Neural cell (in vitro differentiated cells): Measurements from ENCODE around the gene COBL. TPM values are rescaled to one million over a fixed set of nuclear protein-coding genes. Genes with fewer than 3 reads are reported as not detected.

Experiments
- H2AFZ ChIP-seq: fragments of 200-600, 300-800 bp; sonication (generic), shearing (Covaris generic); 2 replicates; pipeline ENCODE4 v1.6.0; 2014; ENCODE audit warnings: low read depth, mild to moderate bottlenecking, antibody characterized with exemption, low read length, moderate library complexity
- H3F3A ChIP-seq: fragments of 200-600 bp; shearing (Covaris generic); 2 replicates; pipeline ENCODE4 v1.6.1; 2016; ENCODE audit warnings: mild to moderate bottlenecking, moderate library complexity, mixed read lengths, antibody characterized with exemption, low read length; ENCODE audit not compliant: insufficient read depth, poor library complexity, severe bottlenecking
- H3K27ac ChIP-seq: fragments of 200-600, 300-800 bp; sonication (generic), shearing (Covaris generic); 2 replicates; pipeline ENCODE4 v1.5.1; 2014; ENCODE audit warnings: mild to moderate bottlenecking, low read length, moderate library complexity
- H3K27me3 ChIP-seq: fragments of 300-800, 200-600 bp; sonication (generic), shearing (Covaris generic); 2 replicates; pipeline ENCODE4 v1.6.0; 2014; ENCODE audit warnings: mild to moderate bottlenecking, low read depth, low read length, moderate library complexity; ENCODE audit not compliant: insufficient read depth
- H3K36me3 ChIP-seq: fragments of 300-800, 200-600 bp; sonication (generic), shearing (Covaris generic); 2 replicates; pipeline ENCODE4 v1.5.1; 2014; ENCODE audit warnings: mild to moderate bottlenecking, antibody characterized with exemption, low read length, moderate library complexity; ENCODE audit not compliant: insufficient read depth
- H3K4me2 ChIP-seq: fragments of 300-800, 200-600 bp; sonication (generic), shearing (Covaris generic); 2 replicates; pipeline ENCODE4 v1.6.0; 2014; ENCODE audit warnings: mild to moderate bottlenecking, low read length
- H3K4me3 ChIP-seq: fragments of 300-800, 200-600 bp; sonication (generic), shearing (Covaris generic); 2 replicates; pipeline ENCODE4 v1.5.1; 2014; ENCODE audit warnings: mild to moderate bottlenecking, low read length, moderate library complexity
- H3K79me2 ChIP-seq: fragments of 200-600 bp; shearing (Covaris generic); replicated peaks from 2 replicates; pipeline ENCODE4 v1.6.0; 2014; ENCODE audit warnings: mild to moderate bottlenecking, low read length, moderate library complexity; ENCODE audit not compliant: insufficient read depth
- H3K9ac ChIP-seq: fragments of 300-800, 200-600 bp; sonication (generic), shearing (Covaris generic); 2 replicates; pipeline ENCODE4 v1.6.1; 2016; ENCODE audit warnings: mild to moderate bottlenecking, low read length, mixed read lengths
- H3K9me2 ChIP-seq: fragments of 200-600 bp; shearing (Covaris generic); 2 replicates; pipeline ENCODE4 v1.6.1; 2016; ENCODE audit warnings: mild to moderate bottlenecking, low read length, mixed read lengths; ENCODE audit not compliant: insufficient read depth
- H3K9me3 ChIP-seq: fragments of 200-600, 300-800 bp; sonication (generic), shearing (Covaris generic); 2 replicates; pipeline ENCODE4 v1.6.1; 2016; ENCODE audit warnings: mild to moderate bottlenecking, mixed run types, low read length, moderate library complexity, mixed read lengths
- H4K20me1 ChIP-seq: fragments of 200-600 bp; shearing (Covaris generic); 2 replicates; pipeline ENCODE4 v1.6.1; 2016; ENCODE audit warnings: mild to moderate bottlenecking, mixed run types; ENCODE audit not compliant: insufficient read depth
- EP300 ChIP-seq: fragments of 450-650 bp; conservative IDR thresholded peaks from 2 replicates; pipeline ENCODE4 v1.6.1; 2014; ENCODE audit warnings: antibody characterized with exemption, mild to moderate bottlenecking, moderate library complexity; ENCODE audit not compliant: poor library complexity, severe bottlenecking
- EZH2 ChIP-seq: fragments of 200-600, 300-800 bp; shearing (Covaris generic), sonication (generic); IDR thresholded peaks from 2 replicates; pipeline ENCODE4 v1.6.1; 2014; ENCODE audit warnings: antibody characterized with exemption, low read length, borderline replicate concordance, mild to moderate bottlenecking; ENCODE audit not compliant: insufficient read depth, poor library complexity, severe bottlenecking
- MXI1 ChIP-seq: fragments of 450-650 bp; conservative IDR thresholded peaks from 2 replicates; pipeline ENCODE4 v1.6.1; 2014; ENCODE audit warnings: antibody characterized with exemption, mild to moderate bottlenecking; ENCODE audit not compliant: poor library complexity, severe bottlenecking
- POLR2AphosphoS5 ChIP-seq: IDR thresholded peaks from 2 replicates; pipeline ENCODE4 v1.6.1; 2012
- RAD21 ChIP-seq: fragments of 450-650 bp; conservative IDR thresholded peaks from 2 replicates; pipeline ENCODE4 v1.6.1; 2014; ENCODE audit warnings: antibody characterized with exemption, mild to moderate bottlenecking, moderate library complexity
- SMC3 ChIP-seq: fragments of 450-650 bp; conservative IDR thresholded peaks from 2 replicates; pipeline ENCODE4 v1.6.1; 2014; ENCODE audit warnings: antibody characterized with exemption, mild to moderate bottlenecking, moderate library complexity; ENCODE audit not compliant: poor library complexity
- TAF1 ChIP-seq: IDR thresholded peaks from 2 replicates; pipeline ENCODE4 v1.6.1; 2012; ENCODE audit warnings: low read depth
- polyA plus RNA-seq: library from polyadenylated mRNA; depleted of rRNA; stranded (reverse); fragments of >200 nt; gene quantifications from 2 replicates; pipeline ENCODE4 v1.2.3, GENCODE V29; 2014
- TF ChIP-seq, protein P1 (sequence below): fragments of 450-650 bp; IDR thresholded peaks from 2 replicates; pipeline ENCODE4 v1.5.1; 2014; ENCODE audit warnings: antibody characterized with exemption, mild to moderate bottlenecking, moderate library complexity; ENCODE audit not compliant: poor library complexity, severe bottlenecking
- TF ChIP-seq, protein P2 (sequence below): IDR thresholded peaks from 2 replicates; pipeline ENCODE4 v1.6.1; 2012; ENCODE audit warnings: borderline replicate concordance

The COBL gene
- polyA plus RNA-seq, 1 donor from 2014 or later: 0.12 TPM

DNA sequence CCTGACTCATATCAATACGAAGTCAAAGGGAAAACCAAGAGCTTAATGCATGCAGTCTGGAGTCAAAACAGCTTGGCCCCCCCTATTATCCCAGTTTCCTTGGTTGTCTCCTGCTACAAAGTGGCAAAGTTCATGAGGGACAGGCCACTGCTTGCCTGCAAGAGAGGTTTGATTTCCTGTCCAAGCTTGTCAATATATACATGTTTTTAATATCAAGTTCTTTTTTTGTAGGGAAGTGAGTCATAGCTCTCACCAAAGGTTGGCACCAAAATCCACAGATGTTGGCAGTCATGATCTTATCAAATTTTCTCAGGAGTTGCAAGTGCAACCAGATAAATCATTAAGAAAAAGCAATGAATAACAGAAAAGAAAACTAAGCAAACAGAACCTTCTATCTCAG, 176.8 kb downstream of the COBL start:
- Histone ChIP-seq H3K9me2 (no peaks in the 10 kb centered on the region), H3K27me3 (no peaks in the 10 kb centered on the region), H3K79me2 (no peaks in the 10 kb centered on the region), H4K20me1 (no peaks in the 10 kb centered on the region), H3K36me3 (no peaks in the 10 kb centered on the region), H3K9me3 (no peaks in the 10 kb centered on the region), H3K9ac (no peak overlapping the region), H3F3A (no peaks in the 10 kb centered on the region), H3K4me2 (no peak overlapping the region), H3K4me3 (no peak overlapping the region), H3K27ac (no peak overlapping the region), H2AFZ (no peak overlapping the region)
- TF ChIP-seq, protein P1, sequence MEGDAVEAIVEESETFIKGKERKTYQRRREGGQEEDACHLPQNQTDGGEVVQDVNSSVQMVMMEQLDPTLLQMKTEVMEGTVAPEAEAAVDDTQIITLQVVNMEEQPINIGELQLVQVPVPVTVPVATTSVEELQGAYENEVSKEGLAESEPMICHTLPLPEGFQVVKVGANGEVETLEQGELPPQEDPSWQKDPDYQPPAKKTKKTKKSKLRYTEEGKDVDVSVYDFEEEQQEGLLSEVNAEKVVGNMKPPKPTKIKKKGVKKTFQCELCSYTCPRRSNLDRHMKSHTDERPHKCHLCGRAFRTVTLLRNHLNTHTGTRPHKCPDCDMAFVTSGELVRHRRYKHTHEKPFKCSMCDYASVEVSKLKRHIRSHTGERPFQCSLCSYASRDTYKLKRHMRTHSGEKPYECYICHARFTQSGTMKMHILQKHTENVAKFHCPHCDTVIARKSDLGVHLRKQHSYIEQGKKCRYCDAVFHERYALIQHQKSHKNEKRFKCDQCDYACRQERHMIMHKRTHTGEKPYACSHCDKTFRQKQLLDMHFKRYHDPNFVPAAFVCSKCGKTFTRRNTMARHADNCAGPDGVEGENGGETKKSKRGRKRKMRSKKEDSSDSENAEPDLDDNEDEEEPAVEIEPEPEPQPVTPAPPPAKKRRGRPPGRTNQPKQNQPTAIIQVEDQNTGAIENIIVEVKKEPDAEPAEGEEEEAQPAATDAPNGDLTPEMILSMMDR: no peak
- no peak for TF ChIP-seq POLR2AphosphoS5
- TF ChIP-seq, protein P2, sequence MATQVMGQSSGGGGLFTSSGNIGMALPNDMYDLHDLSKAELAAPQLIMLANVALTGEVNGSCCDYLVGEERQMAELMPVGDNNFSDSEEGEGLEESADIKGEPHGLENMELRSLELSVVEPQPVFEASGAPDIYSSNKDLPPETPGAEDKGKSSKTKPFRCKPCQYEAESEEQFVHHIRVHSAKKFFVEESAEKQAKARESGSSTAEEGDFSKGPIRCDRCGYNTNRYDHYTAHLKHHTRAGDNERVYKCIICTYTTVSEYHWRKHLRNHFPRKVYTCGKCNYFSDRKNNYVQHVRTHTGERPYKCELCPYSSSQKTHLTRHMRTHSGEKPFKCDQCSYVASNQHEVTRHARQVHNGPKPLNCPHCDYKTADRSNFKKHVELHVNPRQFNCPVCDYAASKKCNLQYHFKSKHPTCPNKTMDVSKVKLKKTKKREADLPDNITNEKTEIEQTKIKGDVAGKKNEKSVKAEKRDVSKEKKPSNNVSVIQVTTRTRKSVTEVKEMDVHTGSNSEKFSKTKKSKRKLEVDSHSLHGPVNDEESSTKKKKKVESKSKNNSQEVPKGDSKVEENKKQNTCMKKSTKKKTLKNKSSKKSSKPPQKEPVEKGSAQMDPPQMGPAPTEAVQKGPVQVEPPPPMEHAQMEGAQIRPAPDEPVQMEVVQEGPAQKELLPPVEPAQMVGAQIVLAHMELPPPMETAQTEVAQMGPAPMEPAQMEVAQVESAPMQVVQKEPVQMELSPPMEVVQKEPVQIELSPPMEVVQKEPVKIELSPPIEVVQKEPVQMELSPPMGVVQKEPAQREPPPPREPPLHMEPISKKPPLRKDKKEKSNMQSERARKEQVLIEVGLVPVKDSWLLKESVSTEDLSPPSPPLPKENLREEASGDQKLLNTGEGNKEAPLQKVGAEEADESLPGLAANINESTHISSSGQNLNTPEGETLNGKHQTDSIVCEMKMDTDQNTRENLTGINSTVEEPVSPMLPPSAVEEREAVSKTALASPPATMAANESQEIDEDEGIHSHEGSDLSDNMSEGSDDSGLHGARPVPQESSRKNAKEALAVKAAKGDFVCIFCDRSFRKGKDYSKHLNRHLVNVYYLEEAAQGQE: no peak
- no peak for TF ChIP-seq EP300
- TF ChIP-seq MXI1: no peak
- TF ChIP-seq SMC3: no peak
- TF ChIP-seq EZH2: no peak
- TF ChIP-seq TAF1: no peak
- TF ChIP-seq RAD21: no peak

DNA sequence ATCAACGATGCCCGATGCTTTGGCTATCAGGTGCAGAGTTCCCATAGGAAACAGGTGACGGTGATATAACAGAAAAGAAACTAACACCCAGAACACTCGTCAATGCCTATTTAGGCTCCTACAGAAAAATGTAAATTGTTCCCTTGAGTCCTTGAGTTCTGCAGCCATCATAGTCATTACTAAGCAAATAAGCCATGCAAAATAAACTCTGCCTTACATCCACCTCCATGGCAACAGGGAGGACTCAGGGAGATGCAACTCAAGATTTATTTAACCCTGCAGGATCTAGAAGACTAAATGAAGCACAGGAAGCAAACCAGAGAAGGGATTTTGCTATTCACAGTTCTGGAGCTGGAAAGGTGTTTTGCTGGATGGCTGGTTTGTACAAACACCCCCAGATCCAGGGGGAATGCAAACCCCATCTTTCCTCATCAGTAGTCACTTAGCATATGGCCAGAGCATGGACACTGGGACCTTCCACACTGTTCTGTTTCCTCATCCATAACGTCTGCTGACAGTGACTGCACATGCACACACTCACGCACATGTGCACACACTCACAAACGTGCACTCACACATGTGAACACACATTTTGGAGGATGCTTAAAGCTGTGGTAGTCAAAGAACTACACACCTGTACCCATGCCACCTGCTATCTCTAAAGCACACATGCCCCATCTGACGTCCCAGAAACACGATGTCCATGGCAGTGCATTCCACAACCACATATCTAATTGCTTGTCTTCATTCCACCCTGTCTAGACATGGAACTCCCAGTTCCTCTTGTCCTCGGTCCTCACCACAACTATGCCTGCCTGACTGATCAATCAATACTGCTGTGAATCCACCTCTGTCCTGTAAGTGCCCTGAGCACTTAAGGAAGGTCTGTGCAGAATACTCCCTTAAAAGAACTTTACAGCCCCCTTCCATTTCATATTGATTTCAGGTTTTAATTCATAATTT, 178.2 kb downstream of the COBL start:
- TF ChIP-seq MXI1 (no peak), EP300 (peak; percentile 86), RAD21 (peak; percentile 52), EZH2 (no peak), SMC3 (peak; percentile 53)
- TF ChIP-seq, protein P2: no peak
- TF ChIP-seq, protein P1: peak; percentile 15
- Histone ChIP-seq H2AFZ (no peak overlapping the region), H3K9ac (peak overlapping the region; percentile 11), H3K36me3 (no peaks in the 10 kb centered on the region), H3K9me3 (no peaks in the 10 kb centered on the region), H3K9me2 (no peaks in the 10 kb centered on the region), H3K4me2 (peak overlapping the region; percentile 31), H3K4me3 (peak overlapping the region; percentile 42), H3K79me2 (no peaks in the 10 kb centered on the region), H3F3A (no peaks in the 10 kb centered on the region), H4K20me1 (no peaks in the 10 kb centered on the region), H3K27ac (peak overlapping the region; percentile 74), H3K27me3 (no peaks in the 10 kb centered on the region)
